HG02884 (cell line): ENCODE data around the gene NOM1.
"Not testable (repeated sequence)": the region's sequence is repeated elsewhere in the genome, so short reads cannot be mapped to it uniquely, and the experiment has no call there.

ENCODE experiments used
- ATAC-seq: cut with Tn5 transposase; IDR thresholded peaks from one replicate; pipeline ENCODE4 v1.9.1; 2021; ENCODE audit warnings: mild to moderate bottlenecking, moderate library complexity; ENCODE audit not compliant: unreplicated experiment

The NOM1 gene, protein sequence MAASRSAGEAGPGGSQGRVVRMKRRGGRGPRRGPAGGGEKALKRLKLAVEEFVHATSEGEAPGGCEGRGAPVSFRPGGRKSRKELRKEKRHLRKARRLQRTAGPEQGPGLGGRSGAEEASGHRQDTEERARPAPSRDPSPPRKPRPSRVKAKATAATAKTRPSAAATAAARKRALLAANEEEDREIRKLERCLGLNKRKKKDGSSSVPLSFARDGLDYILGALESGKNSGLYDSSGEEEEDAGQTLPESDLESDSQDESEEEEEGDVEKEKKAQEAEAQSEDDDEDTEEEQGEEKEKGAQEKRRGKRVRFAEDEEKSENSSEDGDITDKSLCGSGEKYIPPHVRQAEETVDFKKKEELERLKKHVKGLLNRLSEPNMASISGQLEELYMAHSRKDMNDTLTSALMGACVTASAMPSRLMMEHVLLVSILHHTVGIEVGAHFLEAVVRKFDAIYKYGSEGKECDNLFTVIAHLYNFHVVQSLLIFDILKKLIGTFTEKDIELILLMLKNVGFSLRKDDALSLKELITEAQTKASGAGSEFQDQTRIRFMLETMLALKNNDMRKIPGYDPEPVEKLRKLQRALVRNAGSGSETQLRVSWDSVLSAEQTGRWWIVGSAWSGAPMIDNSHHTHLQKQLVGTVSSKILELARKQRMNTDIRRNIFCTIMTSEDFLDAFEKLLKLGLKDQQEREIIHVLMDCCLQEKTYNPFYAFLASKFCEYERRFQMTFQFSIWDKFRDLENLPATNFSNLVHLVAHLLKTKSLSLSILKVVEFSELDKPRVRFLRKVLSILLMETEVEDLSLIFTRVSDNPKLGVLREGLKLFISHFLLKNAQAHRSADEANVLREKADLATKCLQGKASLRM

DNA sequence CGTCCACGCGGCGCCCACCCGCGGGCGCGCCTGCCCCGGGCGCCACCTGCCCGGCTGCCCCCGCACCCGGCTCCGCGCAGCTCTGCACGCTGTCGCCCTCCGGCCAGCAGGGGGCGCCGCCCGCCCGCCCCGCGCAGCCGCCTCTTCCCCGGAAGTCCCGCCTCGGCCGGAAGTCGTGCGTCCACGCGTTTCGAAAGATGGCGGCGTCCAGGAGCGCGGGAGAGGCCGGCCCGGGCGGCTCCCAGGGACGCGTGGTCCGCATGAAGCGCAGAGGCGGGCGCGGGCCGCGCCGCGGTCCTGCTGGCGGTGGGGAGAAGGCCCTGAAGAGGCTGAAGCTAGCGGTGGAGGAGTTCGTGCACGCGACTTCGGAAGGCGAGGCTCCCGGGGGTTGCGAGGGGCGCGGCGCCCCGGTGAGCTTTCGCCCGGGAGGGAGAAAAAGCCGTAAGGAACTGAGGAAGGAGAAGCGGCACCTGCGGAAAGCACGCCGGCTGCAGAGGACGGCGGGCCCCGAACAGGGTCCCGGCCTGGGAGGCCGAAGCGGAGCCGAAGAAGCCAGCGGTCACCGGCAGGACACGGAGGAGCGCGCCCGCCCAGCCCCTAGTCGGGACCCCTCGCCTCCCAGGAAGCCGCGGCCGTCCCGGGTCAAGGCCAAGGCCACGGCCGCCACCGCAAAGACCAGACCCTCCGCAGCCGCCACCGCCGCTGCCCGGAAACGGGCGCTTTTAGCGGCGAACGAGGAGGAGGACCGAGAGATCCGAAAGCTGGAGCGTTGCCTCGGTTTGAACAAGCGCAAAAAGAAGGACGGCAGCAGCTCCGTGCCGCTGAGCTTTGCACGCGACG, at the start of gene NOM1:
Gene NOM1 (plus strand): TSS at position 172 of the 840 bp plus-strand sequence. CDS start 26 bp downstream, at position 198.
- peak; percentile 94 for ATAC-seq

DNA sequence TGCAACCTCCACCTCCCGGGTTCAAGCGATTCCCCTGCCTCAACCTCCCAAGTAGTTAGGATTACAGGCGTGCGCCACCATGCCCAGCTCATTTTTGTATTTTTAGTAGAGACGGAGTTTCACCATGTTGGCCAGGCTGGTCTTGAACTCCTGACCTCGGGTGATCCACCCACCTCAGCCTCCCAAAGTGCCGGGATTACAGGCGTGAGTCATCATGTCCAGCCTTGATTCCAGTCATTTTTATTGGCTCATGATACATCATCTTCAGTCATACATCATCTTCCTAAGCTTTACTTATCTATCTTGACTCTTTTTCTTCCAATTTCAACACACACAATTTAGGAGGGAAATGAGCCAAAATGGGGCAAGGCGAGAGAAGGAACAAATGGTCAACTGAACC, 49.4 kb upstream of the NOM1 start:
- not testable (repeated sequence) for ATAC-seq

DNA sequence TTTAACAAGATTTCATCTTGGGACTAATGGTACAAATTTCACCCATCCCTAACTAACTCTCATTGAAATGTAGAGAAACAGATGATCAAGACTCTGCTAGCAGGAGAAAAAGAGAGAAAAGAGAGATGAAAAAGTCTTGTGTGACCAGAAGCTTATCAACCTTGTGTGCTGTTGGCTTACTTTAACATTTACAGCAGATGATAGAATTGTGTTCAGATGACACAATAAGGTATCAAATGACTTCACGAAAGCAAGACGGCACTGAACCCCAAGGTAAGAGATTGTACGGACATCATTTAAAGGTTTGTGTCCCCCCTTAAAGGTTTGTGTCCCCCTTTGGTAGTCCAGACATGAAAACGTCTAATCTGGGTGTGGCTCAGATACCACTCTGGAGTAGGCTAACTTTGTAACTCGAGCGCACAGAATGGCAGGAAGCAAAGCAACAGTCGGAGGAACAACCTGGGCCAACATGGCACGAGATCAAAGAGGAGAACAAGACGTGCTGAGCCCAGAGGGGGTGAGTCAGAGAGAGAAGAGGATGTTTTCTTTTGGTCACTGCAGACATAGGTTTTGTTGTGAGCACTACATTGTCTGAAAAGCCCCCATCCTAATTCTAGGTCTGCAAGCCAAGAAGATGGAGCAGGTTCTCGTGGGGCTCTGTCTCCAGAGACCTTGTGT, 46.1 kb upstream of the NOM1 start:
- no peak for ATAC-seq

DNA sequence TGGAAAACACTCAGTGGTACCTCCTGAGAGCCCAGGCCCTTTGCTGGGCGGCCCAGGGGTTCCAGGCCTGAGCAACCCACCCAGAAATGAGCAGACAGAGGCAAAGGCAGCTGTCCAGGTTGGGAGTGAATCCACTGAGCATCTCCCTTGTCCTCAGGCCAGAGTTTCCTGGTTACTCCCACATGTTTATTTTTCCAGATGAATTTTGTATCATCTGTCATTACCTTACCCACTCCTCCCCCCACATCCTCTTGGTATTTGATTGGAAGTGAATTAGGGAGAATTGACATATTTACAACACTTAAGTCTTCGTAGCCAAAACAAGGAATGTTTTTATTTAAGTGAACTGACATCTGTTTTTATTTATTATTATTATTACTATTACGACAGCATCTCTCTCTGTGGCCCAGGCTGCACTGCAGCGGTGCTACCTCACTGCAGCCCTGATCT, 43.3 kb upstream of the NOM1 start:
- no peak for ATAC-seq

DNA sequence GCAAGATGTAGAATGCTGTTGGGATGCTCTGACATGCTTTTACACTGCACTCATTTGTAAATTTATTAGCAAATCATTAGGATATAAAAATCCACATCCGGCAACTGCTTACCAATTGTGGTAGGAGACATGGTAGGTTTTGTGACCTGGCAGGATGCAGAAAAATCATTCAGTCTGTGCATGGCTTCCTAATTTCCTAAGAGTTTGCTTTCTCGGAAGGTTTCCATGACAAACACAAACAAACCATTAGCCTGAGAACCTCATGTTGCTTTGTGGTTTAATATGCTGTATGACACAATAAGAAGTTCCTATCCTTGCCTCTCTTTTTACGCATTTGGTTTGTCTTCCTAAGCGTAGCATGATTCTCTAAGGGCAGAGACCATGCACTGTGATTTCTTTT, 41.9 kb upstream of the NOM1 start:
- no peak for ATAC-seq

DNA sequence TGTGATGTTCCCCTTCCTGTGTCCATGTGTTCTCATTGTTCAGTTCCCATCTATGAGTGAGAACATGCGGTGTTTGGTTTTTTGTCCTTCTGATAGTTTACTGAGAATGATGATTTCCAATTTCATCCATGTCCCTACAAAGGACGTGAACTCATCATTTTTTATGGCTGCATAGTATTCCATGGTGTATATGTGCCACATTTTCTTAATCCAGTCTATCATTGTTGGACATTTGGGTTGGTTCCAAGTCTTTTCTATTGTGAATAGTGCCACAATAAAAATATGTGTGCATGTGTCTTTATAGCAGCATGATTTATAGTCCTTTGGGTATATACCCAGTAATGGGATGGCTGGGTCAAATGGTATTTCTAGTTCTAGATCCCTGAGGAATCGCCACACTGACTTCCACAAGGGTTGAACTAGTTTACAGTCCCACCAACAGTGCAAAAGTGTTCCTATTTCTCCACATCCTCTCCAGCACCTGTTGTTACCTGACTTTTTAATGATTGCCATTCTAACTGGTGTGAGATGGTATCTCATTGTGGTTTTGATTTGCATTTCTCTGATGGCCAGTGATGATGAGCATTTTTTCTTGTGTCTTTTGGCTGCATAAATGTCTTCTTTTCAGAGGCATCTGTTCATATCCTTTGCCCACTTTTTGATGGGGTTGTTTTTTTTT, 39.8 kb upstream of the NOM1 start:
- not testable (repeated sequence) for ATAC-seq

DNA sequence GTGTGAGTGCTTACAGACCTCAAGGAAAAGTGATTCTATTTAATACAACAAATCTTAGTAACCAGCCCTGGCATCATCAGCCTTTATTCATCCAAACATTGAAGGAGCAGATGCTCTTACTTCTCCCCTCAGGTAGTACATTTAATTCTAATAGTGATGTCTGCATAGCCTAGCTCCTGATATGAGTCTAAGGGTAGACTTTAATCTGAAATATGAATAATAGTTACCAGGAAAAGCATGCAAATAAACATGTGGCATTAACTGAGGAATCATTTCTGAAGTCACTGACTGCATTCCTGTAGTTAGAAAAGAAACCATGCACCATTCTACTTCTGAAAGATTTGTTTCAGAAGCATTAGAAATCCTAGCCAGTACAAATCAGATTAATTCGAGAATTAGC, 30.9 kb upstream of the NOM1 start:
- peak; percentile 55 for ATAC-seq

DNA sequence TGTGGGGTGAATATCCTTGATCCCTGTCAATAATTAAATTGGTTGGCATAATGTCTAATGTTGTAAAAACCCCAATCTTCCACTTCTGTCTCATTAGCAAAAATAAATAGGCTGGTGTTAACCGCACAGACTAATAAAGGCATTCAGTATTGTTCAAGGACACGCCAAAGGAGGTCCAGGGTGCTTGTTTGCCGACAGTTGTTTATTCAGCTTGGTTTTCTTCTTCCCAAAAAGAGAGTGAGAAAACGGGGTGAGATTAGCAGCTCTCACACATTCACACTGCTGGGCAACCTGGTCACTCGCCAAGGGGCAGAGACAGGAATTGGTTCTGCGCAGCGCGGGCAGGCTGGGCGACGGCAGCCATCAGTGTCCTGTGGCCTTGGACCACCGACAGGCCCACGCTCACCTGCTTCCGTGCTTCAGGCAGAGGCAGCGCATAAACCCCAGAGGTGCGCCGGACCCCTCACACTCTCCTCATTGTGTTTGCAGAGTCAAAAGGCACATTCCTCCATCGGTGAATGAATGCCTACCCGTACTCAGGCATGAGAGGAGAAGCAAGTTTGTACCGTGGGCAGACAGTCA, 30.3 kb upstream of the NOM1 start:
- no peak for ATAC-seq

DNA sequence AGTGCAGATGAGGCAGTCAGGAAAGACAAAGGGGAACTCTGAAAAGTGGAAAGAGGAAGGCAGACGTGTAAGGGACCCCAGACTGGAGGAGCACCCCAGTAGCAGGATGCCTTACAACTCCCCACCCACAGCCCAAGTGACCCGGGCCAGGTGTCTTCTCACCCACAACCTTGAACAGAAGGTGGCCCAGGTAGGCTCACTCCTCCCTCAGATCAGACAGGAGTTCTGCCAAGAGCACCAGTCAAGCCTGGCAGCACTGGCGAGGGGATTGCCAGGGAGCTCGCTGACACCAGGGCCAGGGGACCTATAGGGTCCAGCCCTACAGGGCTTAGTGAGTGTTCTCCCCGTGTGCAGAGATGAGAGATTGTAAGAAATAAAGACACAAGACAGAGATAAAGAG, 29.4 kb upstream of the NOM1 start:
- no peak for ATAC-seq

DNA sequence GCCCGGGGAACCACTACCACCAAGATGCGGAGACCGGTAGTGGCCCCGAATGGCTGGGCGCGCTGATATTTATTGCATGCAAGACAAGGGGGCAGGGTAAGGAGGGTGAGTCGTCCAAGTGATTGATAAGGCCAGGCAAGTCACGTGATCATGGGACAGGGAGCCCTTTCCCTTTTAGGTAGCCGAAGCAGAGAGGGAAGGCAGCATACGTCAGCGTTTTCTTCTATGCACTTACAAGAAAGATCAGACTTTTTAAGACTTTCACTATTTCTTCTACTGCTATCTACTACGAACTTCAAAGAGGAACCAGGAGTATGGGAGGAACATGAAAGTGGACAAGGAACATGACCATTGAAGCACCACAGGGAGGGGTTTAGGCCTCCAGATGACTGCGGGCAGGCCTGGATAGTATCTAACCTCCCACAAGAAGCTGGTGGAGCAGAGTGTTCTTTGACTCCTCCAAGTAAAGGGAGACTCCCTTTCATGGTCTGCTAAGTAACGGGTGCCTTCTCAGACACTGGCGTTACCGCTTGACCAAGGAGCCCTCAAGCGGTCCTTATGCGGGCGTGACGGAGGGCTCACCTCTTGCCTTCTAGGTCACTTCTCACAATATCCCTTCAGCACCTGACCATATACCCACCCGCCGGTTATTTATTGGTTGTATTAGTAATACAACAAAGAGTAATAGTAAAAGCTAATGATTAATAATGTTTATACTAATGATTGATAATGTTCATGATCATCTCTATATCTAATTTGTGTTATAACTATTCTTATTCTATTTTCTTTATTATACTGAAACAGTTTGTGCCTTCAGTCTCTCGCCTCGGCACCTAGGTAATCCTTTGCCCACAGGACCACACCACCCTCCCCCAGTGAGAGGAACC, 28.8 kb upstream of the NOM1 start:
- not testable (repeated sequence) for ATAC-seq

DNA sequence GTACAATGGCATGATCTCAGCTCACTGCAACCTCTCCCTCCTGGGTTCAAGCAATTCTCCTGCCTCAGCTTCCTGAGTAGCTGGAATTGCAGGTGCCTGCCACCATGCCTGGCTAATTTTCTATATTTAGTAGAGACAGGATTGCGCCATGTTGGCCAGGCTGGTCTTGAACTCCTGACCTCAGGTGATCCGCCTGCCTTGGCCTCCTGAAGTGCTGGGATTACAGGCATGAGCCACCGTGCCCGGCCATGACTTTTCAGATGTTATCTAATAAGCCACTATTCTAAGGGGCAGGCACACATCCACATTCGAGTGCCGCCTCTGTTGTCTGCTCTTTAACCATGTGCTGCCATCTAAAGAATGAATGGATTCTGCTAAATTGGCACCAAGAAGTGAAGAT, 27.2 kb upstream of the NOM1 start:
- ATAC-seq = not testable (repeated sequence)

DNA sequence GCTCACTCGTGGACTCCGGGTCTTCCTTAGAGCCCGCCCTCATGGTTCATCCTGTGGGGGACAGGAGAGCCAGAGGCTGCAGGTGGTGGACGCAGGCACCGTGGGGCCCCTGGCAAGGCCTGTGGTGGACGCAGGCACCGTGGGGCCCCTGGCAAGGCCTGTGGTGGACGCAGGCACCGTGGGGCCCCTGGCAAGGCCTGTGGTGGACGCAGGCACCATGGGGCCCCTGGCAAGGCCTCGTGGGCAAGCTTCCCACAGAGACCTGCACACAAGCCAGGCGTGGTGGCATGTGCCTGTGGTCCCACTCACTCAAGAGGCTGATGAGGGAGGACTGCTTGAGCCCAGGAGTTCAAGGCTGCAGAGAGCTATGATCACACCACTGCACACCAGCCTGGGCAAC, 23.7 kb upstream of the NOM1 start:
- not testable (repeated sequence) for ATAC-seq

DNA sequence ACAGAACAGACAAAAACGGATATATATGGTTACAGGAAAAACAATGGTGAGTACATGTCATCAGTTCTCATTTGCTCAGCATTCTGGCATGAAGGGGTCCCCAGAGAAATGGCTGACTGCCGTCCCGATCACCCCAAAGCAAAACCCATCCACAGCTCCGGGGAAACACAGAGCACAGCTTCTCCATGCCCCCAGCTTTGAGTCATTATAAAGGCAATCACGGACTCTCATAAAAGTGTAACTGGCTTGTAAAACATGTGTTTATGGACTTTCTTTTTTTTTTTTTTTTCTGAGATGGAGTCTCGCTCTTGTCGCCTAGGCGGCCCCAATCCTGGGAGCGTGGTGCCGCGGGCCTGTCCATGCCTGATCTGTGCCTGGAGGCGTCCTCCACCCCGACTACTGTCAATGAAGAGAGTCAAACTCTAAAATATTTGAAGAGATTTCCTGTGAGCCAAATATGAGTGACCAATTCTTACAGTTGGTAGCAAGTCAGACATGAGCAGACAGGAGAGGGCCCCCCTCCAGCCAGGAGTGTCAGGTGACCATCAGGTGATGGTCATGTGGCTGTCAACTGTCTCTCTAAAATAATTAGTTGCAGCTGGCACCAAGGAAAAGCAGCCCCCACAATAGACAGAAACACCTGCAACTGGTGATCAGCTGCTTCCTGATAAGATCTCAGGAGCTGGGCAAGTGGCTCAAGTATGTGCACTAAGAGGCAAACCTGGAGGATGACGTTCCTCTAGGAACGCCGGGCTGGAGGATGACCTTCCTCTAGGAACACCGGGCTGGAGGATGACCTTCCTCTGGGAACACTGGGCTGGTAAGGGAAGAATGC, 21.7 kb upstream of the NOM1 start:
- ATAC-seq = no peak

DNA sequence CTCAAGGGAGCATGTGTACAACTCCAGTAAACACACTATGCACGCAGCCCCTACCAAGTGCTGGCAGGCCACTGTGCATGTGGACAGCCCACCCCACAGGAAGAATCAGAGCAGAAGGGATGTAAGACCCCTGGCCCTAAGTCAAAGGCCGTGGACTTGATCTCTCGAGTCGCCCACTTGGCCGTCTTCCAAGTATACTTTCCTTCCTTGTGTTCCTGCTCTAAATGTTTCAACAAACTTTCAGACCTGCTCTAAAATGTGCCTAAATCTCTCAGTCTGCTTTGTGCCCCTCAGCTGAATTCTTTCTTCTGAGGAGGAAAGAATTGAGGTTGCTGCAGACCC, 21.1 kb upstream of the NOM1 start:
- ATAC-seq = no peak

DNA sequence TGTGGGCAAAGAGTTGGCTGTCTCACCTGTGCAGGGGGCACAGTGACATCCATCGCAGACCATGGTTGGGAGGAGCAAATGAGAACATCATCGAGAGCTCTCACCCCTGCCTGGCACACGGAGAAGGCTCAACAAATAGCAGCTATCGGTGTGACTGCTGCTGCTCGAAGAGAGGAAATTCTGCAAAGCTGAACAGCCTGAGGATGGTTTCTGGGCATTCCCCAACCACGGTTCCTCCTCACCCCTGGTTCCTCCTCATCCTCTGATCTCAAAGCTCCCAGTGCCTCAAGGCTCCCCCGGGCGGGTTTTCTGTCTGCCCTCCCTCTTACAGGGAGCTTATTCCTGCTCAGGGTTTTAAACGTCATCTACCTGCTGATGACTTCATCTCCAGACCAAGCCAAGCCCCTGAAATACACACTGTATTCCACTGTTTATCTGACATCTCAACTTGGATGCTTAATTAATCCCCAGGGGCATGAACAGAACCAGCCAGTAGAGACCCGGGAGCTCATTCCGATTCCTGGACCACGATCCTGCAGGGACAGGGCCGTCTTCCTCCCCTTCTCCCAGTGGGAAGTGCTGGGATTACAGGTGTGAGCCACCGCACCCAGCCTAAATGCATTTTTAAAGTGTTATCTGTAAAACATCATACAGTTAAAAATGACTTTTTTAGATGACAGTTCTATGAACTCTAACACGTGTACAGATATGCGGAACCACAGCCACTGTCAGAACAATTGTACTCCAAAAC, 19.5 kb upstream of the NOM1 start:
- ATAC-seq = no peak

DNA sequence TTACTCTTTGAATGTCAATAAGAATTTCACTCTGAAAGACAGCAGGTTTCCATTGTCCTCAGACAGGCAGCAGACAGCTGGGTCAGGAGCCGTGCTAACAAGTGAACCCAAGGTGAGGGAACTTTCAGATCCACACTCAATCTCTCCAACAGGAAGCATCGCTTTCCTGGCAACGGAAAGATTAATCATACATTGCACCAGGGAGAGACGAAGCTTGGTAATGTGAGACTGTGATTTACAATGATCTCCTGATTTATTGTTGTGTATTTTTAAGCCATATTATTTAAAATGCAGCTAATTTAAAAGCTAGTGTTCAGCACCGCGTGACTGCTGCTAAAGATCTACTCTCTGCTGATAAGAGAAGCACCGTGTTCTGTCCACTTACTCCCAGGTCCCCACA, 17.5 kb upstream of the NOM1 start:
- no peak for ATAC-seq

DNA sequence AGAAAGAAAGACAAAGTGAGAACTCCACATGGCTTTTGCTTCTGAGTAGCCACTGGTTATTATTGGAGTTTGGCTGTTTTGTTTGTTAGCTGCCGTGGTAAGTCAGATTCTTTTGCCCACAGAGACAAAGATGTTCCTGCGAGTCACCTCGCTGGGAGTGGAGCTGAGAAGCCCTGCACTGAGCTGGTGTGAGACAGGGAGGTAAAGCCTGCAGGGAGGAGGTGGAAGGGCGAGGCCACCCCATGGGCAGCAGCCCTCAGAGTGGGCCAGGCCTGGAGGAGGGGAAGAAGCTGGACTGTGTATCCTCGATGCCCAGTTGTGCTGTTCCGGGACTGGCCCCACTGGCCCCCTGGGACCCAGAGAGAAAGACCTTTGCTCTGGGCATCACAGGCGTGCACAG, 14.3 kb upstream of the NOM1 start:
- ATAC-seq = no peak
